DND-41 (cell line): ENCODE measurements around the gene TMEM169.

ENCODE experiments used
- CTCF ChIP-seq: IDR thresholded peaks from 2 replicates; pipeline ENCODE4 v1.5.1; 2012; ENCODE audit warnings: borderline replicate concordance, low read length, moderate library complexity, mild to moderate bottlenecking; ENCODE audit not compliant: poor library complexity, severe bottlenecking; ENCODE audit errors: extremely low read depth
- EZH2 ChIP-seq: IDR thresholded peaks from 3 replicates; pipeline ENCODE4 v1.6.1; 2012; ENCODE audit warnings: borderline replicate concordance, low read depth, mild to moderate bottlenecking, moderate library complexity, low read length, inconsistent platforms; ENCODE audit not compliant: severe bottlenecking

GRCh38 chr2:216146573-216146972 is 64.9 kb downstream of the TMEM169 start:
- TF ChIP-seq CTCF (no peak), EZH2 (no peak)
